GM21423 (cell line): ENCODE measurements around the gene MAN1A1.

ENCODE experiments used
- ATAC-seq: cut with Tn5 transposase; IDR thresholded peaks from one replicate; pipeline ENCODE4 v1.9.1; 2021; ENCODE audit warnings: mild to moderate bottlenecking, moderate library complexity; ENCODE audit not compliant: unreplicated experiment

Gene MAN1A1

GRCh38 chr6:119204719-119205118, 144.8 kb downstream of the MAN1A1 start:
- ATAC-seq, result no peak

DNA sequence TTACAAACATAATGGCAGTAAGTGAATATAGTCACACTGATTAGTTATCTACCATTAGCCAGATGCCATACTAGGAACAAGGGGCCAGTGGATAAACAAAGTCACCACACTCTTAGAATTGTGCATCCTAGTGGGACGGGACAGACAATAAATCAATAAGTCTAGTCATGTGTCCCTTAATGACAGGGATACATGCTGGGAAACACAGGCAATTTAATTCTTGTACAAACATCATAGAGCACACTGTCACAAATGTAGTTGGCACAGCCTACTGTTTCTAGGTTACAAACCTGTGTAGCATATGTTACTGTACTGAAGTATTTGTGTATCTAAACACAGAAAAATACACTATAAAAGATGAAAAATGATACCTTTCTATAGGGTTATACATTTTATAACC, 148.1 kb downstream of the MAN1A1 start:
- ATAC-seq, result no peak

- ATAC-seq, result no peak
These were observed 148.9 kb downstream of the MAN1A1 start for GRCh38 chr6:119200512-119201175.

DNA sequence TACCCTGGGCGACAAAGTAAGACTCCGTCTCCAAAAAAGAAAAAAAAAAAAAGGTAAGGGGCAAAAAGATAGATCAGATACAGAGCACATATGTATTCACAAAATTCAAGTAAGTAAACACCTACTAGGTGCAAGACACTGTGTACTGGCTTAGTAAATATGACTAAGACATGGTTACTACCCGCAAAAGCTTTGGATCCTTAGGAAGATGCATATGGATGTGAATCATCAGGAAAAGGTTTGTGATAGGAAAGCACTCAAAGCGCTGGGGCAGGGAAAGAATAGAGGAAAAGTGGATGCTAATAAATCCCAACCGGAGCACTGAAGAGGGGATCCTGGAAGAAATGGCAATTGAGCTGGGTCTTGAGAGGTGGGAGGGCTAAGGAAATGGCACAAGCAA, 152.3 kb downstream of the MAN1A1 start:
- ATAC-seq, result no peak

- no peak for ATAC-seq
These were observed 152.8 kb downstream of the MAN1A1 start for GRCh38 chr6:119196715-119197114.

- ATAC-seq, result no peak
These were observed 153.7 kb downstream of the MAN1A1 start for GRCh38 chr6:119195848-119196247.

- ATAC-seq, result no peak
These were observed 154.4 kb downstream of the MAN1A1 start for GRCh38 chr6:119195204-119195603.

- ATAC-seq, result no peak
These were observed 155.9 kb downstream of the MAN1A1 start for GRCh38 chr6:119193707-119194106.

GRCh38 chr6:119192200-119192599, 157.4 kb downstream of the MAN1A1 start:
- no peak for ATAC-seq

DNA sequence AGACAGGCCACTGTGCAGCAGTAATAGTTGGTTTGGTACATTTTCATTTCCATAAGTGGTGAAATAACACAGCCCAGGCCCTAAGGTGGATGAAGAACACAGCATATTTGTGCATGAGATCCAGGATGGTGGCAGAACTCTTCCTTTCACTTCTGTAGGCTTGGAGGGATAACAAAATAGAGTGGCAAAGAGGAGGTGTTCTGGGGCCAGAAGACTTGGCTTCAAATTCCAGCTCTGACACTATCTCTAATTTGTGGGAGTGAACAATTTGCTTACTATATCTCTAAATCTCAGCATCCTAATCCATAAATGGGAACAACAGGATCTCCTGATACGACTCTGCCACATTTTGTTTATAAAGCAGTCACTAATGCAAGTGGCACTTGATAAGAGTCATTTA, 159.4 kb downstream of the MAN1A1 start:
- no peak for ATAC-seq

- ATAC-seq, result no peak
These were observed 160.1 kb downstream of the MAN1A1 start for GRCh38 chr6:119189498-119189897.

GRCh38 chr6:119187596-119187995, 162.0 kb downstream of the MAN1A1 start:
- no peak for ATAC-seq

DNA sequence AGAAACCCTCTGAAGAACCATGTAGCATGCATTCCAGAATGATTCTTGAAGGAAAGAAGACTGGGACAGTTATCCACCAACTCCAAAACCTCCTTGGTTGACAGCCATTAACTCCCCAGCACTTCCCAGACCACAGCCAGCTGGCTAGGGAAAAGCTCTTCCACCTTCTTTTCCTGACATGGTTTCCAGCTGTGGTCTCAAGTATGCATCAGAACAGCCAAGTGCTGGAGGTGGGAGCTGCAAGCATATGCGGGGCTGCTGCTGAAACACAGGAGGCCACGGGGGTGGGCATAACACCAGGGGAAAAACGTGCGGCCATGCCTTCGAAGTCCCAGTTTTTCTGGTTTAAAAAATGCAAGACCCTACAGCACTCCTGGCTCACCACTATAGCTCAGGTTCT, 163.1 kb downstream of the MAN1A1 start:
- no peak for ATAC-seq

DNA sequence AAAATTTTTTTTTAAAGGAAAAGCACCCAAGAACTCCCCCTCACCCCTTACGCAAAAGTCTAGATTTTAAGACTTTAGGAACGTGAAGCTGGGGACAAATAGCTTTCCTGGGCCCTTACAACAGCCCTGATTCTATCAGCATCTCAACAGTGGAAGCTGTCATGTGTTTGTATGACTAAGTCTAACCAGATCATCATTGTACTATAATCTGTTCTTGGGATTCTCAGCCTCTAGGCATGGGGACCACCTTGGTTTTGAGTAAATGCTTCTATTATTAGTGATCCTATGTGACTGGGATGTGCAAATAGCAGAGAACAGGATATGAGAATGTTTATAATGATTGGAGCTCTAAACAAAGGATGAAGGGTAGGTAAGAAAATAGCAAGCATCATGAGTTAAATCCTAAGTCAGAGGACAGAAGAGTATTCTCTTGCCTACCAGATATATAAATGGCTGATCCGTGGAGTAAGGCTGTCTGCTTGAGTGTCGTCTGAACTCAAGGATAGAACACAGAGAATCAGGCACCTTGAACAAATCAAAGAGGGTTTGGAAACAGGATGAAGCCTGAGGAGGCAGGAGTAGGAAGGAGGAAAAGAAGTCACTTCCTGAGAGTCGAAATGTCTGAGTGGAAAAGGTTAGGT, 165.4 kb downstream of the MAN1A1 start:
- no peak for ATAC-seq

GRCh38 chr6:119183457-119183856, 166.1 kb downstream of the MAN1A1 start:
- no peak for ATAC-seq

DNA sequence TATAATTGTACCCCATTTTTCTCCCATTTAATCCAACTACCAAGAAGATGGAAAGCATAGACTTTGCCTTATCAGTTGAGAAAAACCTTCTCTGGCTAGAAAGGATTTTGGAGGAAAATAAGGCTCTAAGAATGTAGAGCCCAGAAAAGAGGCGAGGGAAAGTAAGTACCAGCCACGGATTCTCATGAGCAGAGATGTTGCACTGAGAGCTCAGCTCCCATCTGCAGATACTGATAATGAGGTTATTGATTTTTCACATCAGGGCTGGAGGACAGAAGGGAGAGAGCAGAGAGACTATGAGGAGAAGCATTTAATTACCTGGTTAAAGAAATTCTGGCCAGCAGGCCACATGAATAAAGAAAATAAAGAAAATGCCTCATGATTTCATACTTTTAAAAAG, 166.7 kb downstream of the MAN1A1 start:
- ATAC-seq, result no peak

DNA sequence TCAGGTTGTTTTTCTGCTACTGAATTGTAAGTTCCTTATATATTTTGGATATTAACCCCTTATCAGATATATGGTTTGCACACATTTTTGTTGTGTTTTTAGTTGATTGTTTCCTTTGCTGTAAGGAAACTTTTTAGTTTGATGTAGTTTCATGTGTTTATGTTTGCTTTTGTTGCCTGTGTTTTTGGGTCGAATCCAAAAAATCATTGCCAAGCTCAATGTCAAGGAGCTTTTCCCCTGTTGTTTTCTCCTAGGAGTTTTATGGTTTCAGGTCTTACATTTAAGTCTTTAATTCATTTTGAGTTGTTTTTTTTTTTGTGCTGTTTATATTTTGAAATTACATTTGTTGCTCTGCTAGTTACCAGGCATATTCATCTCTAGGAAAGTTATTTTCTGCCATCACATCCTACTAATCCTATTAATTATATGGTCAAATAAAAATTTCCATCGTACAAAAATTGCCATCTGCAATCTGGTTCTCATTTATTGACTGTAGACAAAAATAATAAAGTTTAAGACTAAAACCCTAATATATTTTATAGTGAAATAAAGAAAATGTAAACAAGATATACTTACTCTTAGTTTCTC, 167.3 kb downstream of the MAN1A1 start:
- no peak for ATAC-seq

DNA sequence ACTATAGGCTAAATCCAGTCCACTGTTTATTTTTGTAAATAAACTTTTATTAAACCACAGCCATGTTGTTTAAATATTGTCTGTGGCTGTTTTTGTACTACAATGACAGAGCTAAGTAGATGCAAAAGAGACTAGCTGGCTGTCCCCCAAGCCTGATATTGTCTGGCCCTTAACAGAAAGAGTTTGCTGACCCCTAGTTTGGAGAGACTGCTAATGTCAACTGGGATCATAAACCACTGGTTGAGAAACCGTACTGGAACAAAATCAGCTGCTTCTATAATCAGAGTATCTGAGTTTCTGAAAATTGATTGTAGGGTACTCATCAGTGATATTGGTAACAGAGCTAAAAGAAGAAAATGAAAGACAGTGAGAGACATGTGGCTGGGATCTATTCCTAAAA, 168.5 kb downstream of the MAN1A1 start:
- no peak for ATAC-seq

GRCh38 chr6:119179842-119180241, 169.7 kb downstream of the MAN1A1 start:
- ATAC-seq, result no peak

- no peak for ATAC-seq
These were observed 170.5 kb downstream of the MAN1A1 start for GRCh38 chr6:119179062-119179461.

GRCh38 chr6:119176445-119176844, 173.1 kb downstream of the MAN1A1 start:
- ATAC-seq, result no peak
